Activated T-helper 1 cell treated with Interleukin-2 at 50 U/mL for 16 hours (primary cell): ENCODE data around the gene HSFX3.
A peak's percentile ranks its signal among the peaks of the same experiment; 100 is the strongest.
"Not testable (repeated sequence)": the region's sequence is repeated elsewhere in the genome, so short reads cannot be mapped to it uniquely, and the experiment has no call there.

ENCODE experiments used
- DNase-seq: peaks from one replicate; pipeline ENCODE4 v3.0.0-alpha.2; 2020; ENCODE audit warnings: low read depth

The HSFX3 gene

DNA sequence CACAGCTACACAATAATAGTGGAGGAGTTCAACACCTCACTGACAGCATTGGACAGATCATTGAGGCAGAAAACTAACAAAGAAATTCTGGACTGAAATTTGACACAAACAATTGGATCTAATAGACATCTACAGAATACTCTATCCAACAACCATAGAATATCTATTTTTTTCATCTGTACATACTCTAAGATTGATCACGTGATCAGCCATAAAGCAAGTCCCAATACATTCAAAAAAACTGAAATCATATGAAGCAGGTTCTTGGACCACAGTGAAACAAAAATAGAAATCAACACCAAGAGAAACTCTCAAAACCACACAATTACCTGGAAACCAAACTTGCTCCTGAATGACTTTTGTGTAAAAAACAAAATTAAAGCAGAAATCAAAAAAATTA, 32.4 kb downstream of the HSFX3 start:
- DNase-seq: no peak

DNA sequence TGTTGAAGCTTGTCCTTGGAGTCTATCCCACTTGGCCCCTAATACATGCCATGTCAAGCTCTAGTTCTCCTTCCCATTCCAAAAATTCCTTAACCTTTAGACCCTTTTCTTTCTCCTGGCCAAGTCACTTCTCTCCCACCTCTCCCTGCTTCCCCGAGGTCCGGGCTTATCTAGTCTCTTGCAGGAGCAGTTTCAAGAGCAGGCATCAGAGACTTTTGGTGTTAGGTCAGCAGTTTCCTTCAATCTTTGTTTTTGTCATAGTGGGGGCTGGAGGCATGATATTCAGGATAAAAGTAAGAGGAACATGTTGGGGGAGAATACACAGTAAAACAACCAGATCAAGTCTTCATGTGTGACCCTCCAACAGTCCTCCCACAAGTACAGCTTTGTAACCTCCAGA, 33.1 kb downstream of the HSFX3 start:
- no peak for DNase-seq

DNA sequence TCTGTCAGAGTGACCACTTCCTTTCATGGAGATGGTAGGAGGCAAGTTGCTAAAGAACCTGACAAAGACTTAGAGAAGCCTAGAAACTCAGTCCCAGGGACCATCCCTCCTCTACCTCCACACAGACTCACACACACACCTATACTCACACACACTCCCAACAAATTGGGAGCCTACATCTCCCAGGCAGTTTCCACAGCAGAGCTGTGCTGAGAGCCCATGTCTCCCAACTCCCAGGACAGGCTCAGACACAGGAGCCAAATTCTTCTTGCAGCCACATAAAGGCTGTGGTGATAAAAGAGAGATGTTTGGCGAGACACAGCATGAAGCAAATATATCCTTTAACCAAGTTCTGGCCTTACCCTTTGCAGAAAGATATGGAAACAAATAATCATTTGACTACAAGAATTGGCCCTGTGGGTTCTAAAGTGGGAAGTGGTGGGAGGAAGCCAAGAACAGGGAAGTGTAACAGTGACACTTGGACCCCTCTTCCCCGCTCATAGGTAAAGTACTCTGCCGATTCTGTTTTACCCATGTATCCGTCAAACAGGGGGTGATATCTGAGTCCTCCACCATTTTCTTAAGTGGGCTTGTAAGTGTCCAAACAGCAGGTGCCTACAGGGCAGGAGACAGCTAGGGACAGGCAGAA, 33.6 kb downstream of the HSFX3 start:
- DNase-seq: no peak

DNA sequence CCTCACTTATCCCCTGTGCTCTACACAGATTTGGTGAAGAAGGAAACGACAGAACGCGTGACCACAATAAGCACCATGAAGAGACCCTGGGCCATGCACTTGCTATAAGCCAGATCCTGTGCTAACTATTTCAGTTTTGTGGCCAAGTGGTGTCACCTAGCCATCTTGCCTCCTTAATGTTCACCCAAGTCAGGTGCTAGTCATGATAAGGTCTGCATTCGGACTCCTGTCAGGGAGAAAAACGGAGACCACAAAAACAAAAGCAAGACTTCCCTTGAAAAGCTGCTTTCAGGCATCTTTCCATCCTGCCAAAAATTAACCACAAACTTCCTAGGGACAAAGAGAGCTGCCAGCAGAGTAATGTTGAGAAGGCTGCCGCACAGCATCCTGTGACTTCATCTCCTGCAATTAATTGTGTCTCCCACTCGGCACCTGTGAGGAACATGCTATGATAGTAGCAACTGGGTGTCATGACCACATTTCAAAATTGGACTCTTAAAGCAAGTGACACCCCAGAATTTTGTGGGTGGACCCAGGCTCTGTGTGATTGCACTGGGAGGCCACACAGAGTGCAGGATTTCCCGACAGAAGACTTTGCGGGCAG, 35.8 kb downstream of the HSFX3 start:
- no peak for DNase-seq

DNA sequence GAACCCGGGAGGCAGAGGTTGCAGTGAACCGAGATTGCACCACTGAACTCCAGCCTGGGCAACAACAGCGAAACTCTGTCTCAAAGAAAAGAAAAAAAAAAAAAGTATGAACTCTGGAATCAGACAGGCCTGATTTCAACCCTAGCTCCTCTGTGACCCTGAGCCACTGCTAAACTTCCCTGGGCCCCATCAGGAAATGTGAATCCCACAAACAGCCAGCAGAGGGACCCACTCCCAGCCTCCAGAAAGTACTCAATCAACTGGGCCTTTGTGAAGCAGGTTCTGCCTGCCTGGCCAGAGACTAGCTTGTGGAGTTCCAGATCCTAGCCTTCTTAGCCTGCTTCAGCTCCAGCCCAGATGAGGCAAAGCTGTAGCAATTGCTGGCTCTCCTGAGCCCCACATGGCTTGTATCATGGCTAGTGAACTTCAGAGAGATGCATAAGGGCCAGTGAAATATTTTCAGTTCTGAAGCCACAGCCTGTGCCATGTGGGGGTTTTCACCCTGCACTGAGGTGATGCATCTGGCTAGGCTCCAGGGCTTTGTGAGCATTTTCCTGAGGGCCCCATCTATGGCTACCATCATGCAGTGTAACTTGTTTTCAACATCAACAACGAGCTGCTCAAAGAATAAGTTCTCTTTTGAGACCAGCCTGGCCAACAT, 37.4 kb downstream of the HSFX3 start:
- DNase-seq: no peak

DNA sequence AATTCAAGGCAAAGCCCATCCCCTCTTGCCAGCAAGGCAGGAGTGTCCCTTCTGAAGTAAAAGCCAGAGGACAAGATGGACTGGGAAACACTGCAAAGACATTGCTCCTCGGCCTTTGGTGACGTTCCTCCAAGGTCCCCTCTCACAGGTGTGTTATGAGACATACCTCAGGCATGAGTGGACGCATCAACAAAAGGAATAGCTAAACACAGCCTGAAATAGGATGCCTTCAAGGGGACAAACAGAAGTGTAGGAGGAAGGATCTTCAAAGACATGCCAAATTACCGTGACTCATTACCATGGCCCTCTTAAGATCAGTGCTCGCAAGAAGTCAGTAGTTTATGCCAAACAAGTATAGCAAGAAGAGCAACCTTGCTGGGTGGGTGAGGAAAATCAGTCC, 38.6 kb downstream of the HSFX3 start:
- DNase-seq: no peak

DNA sequence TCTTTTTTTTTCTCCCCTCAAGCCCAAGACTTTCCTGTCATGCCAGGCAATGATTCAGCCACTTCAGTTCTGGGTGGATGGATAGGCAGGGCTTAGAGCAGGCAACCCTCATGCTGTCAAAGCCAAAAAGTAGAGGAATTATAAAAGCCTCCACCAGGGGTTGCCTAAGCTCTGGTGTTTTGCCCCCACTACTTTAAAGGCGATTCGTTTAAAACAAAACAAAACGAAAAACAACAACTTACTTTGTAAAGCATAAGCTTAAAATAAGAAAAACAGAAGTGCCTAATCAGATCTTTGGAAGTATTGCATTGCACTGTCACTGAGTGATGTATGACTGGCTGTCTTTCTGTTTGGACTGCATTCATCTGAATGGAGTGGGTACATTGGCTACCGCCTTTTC, 39.3 kb downstream of the HSFX3 start:
- DNase-seq: no peak

DNA sequence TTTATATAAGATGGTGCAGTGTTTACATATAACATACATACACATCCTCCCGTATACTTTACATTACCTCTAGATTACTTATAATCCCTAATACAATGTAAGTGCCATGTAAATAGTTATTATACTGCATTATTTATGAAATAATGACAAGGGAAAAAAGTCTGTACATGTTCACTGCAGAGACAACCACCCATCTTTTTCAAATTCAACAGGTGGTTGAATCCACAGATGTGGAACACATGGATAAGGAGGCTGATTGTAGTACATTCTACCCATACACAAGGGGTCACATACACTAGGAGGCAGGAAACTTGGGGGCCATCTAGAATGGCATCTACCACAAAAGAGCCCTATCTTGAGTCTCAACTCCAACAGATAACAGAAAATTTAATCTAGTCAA, 41.3 kb downstream of the HSFX3 start:
- DNase-seq: no peak

DNA sequence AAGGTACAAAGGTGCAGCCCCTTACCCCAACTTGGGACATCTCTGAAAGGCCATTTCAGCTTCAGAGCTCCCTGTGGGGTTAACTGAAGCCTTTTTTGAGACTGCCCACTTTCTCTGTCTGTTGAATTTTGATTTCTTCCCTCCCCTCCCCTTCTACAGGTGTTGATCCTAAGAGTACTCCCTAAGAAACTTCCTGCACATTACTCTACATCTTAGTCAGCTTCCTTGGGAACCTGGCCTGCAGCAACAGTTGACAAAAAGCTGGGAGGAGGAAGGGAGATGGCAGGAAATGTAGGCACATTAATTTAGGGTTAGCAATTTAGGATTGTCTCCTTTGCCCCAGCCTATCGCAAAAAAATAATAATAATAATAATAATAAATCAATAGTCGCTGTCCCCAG, 43.4 kb downstream of the HSFX3 start:
- DNase-seq: no peak

DNA sequence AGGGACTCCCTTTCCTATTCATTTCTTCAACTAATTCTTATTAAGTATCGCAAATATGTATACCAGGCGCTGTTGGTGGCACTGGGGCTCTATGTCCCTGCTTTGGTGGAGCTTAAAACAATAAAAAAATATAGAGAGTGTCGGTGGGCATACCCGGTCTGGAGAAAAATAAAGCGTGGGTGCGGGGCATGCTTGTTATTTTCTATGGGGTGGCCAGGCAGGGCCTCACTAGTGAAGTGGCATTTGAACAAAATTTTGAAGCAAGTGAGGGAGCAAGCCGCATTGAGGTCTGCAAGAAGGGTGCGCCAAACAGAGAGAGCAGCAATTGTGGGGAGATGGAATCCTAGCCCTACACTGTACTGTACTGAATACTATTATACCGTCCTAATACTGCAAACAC, 44.1 kb downstream of the HSFX3 start:
- no peak for DNase-seq

DNA sequence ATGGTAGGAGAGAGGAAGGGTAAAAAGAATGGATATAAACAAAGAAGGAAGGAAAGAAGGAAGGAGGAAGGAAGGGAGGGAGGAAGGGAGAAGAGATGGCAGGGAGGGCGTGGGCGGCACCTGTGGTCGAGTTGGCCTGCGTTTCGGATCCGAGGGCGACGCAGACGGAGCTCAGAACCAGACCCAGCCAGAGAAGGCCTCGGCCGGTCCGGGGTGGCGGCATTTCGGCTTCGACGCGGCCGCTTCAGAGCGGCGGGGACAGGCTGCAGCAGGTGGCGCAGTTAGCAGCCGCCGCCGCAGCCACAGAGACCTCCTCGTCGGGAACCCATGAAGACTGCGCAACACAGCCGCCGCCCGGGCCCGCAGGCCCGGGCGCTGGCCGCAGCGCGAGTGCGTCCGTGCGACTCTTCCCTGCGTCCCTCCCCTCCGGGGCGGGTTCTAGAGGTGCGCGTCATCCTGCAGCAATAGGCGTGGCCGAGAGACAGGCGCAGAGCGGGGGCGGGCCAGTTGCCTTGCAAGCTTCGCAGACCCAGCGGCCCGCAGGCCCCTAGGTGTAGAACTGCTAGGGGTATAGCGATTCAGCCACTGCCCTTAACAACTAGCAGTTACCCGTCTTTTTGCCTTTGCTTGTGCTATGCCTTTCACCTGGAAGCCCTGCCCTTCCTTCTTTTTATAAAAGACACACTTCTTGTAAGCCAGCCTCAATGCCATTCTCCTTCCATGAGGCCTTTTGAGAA, 44.6 kb downstream of the HSFX3 start, which contains the start of gene IDS:
Gene IDS, minus strand, starts transcription at position 392 of the 737 bp plus-strand sequence. Its CDS starts 169 bp downstream, at position 223.
- DNase-seq: peak; percentile 75

DNA sequence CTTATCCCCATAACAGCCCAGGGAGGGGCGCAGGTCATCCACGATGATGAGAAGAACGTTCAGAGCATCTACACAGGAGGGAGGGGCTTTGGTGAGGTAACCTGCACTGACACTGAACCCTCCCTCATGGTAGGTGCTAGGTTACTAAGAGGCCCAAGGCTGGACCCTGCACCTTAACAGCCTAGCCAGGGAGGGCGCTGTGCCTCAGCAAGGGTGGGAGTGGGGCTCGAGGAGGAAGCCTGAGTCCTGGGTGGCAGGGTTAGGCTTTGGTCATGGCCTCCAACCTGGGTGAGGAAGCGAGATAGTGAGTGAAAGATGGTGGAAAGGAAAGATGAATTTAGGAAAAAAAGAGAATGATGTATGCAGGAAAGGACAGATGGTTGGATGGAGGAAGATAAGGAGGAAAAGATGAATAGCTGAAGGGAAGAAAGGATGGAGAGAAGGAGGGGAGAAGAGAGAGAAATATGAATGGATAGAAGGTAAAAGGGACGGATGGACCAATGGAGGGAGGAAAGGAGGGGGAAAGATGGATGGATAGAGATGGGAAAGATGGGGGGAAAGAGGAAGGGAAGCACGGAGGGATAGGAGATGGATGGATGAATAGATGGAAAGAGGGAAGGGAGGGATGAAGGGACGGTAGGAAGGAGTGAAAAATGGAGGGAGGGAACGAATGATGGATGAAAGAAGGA, 45.4 kb downstream of the HSFX3 start:
- DNase-seq: peak; percentile 49

DNA sequence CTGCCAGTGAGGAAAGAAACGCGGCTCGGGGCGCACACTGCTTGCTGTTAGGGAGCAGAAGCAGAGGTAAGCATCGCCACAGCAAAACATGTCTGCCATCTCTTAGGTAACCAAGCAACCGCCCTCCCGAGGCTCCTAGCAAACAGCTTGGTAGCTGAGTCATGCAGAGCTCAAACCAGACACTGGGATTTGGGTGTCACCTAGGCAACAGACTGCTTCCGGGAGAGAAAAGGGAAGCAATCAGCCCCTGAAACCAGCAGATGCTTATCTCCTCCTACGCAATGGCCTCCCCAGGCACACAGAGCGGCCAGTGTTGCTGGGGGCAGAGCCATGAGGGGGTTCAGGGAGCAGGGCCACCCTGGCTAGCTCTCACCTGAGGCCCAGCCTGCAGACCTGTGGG, 46.3 kb downstream of the HSFX3 start:
- peak; percentile 36 for DNase-seq

DNA sequence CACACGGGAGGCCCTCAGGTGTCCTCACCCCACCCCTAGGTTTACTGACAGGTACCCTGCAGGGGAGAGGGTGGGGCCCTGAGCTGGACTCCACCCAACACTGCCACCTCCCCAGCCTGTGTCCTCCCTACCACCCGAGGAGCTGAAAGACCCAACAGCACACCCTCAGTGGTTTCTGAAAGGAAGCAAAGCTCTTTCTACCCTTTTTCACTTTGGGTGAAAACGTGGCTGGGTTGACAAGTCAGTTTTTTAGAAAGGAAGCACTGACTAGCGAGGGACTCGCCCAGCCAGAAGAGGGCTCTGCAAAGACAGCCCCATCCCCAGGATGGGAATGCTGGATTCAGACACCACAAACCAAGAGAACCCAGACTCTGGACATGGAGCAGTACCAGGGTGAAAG, 46.8 kb downstream of the HSFX3 start:
- not testable (repeated sequence) for DNase-seq

DNA sequence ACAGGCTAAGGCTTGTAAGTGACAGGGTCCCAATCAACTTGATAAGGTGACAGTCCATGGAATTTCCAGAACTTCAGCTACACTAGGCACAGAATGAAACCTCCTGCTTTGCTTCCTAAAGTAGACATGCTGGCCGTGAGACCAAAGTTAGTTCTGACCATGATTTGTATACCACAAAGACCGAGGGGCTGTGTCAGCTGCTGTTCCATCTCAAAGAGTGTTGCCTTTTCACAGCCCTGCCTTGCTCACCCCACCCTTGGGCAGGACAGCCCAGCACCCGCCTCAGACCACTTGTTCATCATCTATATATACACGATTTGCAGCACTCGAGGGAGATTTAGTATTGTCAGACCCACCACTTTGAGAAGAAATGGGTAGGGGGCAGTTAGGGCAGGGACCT, 50.0 kb downstream of the HSFX3 start:
- no peak for DNase-seq

DNA sequence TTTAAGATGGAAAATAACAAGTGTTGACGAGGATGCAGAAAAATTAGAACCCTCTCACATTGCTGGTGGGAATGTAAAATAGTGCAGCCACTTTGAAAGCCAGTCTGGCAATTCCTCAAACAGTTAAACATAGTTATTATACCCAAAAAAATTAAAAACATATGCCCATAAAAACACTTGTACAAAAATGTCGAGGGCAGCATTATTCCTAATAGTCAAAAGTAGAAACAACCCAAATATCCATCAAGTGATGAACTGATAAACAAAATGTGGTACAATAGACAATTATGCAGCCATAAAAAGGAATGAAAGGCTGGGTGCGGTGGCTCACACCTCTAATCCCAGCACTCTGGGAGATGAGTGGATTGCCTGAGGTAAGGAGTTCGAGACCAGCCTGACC, 51.0 kb downstream of the HSFX3 start:
- no peak for DNase-seq
